Measurements from ENCODE around the gene KMT2C.

KMT2C gene

DNA sequence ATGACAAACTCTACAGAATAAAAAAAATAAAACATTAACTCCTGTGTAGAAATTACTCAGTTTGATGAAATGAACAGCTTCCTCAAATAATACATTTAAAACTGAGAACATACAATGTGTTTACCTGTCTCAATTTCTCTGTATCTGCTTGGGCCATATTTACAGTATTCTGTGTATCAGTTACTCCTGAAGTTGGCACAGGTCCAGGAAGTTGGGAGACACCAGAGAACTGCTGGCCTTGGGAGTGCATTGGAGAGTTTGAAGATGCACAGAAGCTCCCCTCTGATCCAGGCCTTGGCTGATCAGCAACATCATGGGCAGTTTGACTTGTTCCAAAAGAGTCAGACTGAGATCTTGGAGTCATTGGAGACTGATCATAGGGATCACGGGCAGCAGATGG, 255.2 kb downstream of the KMT2C start:
- DNase-seq, result no peak

DNA sequence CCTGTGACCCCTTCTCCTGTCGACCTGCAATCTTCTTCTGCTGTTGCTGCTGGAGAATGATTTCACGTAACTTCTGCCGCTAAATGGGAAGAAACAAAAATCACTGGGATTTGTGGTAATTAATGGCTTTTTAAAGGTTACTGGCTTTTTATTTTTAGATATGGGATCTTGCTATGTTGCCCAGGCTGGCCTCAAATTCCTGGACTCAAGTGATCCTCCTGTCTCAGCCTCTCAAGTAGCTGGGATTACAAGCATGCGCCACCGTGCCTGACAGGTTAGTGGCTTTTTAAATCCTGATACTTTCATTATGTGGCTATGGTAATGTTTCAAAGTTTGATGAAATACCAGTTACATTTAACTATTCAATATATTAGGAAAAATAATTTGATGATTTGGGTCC, 255.8 kb downstream of the KMT2C start:
- no peak for DNase-seq

DNA sequence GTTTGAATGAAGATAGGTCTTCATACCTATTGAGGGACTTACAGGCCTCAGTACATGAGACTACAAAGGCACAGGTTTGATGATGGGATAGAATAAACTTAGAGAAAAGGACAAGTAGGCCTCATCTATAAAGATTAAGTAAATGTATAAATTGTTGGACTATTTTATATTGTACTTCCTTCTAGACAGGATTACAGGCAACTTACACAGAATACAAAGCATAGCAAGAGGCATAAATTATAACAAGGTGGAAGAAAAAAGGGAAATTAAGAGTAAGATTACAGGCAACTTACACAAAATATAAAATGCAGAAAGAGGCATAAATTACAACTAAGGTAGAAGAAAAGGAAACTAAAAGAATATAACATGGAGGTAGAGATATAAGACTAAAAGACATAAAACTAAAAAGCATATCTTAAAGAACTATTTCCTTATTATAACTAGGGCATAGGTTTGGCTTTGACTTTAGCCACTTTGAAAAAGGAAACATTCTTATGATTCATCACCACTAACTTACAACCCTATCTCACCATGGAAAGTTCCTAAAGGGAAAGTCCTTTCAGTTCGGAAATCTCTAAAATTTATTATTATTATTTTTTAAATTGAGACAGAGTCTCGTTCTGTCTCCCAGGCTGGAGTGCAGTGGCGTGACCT, 257.3 kb downstream of the KMT2C start:
- DNase-seq, result no peak

DNA sequence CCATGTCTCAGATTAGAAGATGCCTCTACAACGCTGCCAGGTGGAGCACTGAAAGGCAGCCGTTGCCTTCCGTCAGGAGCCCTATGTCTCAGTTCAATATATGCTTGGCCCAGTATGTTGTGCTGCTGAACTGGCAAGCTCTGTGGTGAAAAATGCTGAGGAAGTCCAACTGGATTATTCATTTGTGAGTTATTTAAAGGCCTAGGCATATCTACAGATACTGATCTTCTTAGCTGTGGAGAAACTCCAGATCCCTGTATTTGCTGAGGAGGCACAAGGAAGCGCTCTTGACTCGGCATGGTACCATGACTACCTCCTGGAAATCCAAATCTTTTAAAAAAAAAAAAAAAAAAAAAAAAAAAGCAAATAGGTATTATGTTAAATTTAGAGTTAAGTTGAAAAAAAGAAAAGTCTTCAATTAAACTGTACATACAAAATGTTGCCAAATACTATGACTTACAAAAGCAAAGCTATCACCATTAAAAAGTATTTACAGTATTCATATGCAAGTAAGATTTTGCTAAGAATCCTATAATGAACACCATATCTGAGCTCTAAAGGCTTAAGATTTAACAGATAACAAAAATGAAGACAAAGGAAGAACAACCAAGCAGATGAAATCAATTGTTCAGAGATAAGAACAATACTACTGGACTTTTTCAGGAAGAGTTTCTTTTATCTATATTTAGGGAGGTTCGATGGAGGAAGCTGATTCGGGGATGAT, 258.0 kb downstream of the KMT2C start:
- no peak for DNase-seq

DNA sequence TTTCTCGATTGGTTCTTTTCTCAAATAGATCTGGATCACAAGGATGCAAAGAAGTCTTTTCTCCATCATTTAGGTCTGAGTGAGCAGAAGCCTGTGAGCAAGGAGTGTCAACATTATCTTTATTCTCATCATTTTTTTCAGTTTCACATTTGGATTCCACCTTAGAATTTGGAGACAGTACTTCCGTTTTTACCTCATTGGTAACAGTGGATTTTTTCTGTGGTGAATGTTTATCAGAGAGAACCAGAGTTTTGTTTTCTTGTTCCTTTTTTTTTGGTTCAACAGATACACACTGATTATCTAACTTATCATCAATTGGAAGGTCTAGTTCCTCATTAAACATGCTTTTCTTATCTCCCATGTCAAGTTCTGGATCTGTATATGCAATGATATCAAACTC, 259.0 kb downstream of the KMT2C start:
- DNase-seq, result no peak

DNA sequence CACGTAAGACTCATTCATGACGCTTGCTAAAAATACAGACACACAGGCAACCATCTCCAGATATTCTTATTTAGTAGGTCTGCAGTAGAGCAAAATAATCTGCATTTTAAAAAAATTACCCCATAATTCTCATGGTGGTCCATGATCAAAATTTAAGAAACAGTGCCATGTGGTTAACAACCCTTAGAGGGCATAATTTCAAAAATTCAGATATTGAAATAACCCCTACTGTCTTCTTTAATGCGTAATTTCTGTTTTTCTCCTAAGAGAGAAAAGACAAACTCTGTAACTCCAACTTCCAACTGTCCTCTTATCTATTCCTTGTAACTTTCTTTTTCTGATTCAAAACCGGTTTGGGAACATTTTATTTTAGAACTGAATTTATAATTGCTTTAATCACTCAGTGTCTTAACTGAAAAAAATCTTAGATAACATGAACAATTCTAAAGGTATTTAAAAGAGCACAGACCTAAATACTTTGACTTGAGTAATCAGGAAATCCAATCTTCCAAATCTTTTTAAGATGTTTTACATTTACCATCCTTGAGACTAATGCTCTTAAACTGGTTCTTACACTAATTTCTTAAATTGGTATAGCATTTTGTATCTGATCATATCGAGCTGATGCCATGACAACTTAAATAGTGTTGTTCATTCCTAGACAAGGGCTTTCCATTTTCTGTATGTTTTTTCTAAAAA, 262.3 kb downstream of the KMT2C start:
- no peak for DNase-seq

DNA sequence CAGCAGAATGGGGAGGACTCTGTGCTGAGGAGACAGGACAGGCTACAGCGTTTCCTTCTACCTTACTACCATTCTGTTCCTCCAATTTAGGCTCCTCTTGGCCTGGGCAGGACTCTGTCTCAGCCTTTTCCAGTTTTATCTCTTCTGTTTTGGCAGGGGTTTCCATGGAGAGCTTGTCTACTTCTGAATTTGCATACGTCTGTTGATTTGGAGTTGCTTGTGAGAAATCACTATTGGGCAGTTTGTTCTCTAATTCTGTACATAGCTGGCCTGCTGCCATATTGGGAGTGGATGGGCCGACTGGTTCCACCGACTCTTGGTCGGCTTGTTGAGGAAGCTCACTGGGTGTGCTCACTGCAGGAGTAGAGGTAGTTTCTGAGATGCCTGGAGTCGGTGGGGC, 273.5 kb downstream of the KMT2C start:
- no peak for DNase-seq

DNA sequence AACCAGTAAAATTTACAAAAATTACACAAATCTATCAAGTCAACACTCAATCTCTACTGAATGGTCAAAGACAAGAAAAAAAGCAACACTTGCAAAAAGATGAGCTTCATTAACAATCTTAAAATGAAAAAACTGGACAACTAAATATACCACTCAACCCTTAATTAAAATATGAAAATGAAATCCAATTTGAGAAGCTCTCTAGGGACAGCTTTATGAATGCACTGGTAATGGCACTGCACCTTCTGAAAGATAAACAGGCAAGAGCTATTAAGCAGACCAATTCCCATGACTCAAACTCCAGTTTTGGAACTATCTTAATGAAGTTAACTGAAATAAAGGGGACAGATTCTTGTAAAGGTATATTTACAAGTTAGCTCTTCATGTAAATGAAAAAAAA, 274.6 kb downstream of the KMT2C start:
- no peak for DNase-seq

DNA sequence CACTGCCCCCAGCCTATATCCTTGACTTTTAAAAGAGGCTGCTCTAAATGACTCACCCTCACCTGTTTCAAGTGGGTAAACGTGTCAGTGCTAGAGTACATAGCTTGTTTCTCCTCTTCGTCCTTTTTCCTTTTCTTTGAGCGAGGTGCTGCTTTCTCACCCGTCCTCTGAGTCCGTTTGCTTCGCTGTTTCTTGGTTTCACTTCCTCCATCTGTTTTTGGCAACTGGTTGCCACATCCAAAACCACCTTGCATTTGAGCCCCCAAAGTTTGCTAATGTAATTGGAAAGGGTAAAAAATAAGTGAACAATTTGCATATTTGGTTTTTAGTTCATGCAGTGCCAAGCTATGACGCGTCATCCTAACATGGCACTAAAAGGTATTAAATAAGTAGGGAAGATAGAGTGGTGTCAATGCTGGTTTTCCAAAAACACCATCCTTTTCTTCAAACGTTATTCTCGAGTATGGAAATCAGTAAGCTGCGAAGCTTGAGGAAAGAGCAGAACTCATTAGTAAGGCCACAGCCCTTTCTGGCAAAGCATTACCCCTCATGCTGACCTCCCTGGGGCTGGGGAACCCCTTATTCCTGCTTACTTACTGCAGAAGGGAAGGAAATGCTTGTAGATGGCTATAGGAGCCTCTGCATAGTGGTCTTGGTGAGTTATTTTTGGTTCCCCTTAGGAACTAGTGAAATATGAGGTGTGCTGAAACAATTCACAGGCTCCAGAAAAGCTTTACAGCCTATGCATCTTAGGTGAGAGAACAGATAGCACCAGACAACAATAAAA, 276.8 kb downstream of the KMT2C start:
- DNase-seq, result peak in 1 of 2 donors; percentile 49

DNA sequence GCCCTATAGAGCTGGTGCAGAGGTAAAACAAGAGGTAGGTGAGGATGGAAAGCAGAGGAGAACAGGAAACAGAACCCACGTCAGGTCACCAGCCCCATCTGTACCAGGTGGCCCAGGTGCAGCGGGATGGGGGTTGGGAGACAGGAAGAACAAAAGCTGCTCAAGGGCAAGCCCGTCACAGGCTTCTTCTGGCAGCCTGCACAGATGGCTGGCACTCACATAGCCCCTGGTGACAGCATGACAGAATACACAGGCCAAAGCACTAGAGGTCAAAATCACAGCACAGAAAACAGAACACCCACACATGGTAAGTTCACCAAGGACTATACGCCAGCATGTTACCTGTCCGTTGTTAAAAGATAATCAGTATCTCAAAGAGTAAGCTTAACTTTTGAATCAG, 283.5 kb downstream of the KMT2C start:
- no peak for DNase-seq

DNA sequence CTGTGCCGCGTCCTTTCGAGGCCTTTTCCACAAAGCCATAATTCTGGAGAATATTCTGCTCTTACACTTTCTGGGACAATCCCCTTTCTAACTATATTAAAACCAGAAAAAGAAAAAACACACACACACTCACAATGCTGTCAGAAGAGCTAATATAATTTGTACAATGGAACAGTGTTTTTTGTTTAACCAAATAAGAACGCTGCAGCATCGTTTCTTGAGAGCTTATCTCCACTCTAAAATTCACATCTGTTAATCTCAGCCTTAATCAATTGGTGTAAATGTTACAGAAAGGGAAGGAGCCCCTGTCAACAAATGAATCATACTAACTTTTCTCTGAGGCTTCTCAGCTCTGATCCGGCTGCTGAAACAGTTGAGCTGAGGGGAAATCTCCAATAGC, 286.4 kb downstream of the KMT2C start:
- DNase-seq, result no peak

DNA sequence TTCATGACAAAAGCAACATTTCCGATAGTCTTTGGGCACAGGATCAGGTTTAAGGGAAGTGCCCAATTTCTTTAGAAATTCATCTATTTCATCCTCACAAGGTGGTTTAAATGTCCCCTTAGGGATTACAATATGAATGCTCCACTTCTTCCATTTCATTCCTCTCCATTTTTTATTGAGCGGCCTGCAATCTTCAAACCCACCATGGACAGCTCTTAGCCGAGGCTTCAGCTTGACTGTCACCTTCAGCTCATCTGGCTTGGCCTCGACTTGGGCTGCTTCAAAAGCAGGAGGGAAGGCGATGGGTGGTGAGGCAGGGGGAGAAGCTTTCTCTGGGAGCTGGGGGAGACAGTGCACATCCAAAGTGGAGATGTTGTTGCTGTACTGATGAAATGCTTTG, 287.1 kb downstream of the KMT2C start:
- no peak for DNase-seq

DNA sequence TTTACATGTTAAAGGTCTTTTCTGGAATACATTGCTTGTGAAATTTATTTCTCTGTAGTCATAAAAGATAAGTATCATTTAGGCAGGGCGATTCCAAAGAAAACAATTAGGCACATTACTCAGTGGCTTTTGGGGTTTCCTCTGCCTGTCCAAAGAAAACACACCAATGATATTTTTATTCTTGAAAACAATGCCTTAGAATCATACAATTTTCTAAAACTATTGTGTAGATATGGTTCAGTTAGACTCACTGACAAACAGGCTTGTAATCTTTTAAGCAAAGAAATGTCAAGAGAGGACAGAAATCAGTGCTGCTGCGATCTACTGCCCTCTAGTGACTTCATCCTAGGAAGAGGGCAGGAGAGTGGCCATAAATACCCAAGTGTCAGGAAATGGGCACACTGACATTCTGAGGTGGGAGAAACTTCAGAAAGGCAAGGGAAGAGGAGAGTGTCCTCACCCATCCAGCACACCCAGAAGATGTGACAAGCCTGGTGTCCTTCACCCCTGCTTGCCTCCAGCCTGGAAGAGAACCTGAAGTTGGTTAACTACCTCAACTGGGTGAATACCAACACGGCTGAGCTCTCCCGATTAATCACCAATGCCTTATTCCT, 289.8 kb downstream of the KMT2C start:
- peak; percentile 28 to 51 for DNase-seq

DNA sequence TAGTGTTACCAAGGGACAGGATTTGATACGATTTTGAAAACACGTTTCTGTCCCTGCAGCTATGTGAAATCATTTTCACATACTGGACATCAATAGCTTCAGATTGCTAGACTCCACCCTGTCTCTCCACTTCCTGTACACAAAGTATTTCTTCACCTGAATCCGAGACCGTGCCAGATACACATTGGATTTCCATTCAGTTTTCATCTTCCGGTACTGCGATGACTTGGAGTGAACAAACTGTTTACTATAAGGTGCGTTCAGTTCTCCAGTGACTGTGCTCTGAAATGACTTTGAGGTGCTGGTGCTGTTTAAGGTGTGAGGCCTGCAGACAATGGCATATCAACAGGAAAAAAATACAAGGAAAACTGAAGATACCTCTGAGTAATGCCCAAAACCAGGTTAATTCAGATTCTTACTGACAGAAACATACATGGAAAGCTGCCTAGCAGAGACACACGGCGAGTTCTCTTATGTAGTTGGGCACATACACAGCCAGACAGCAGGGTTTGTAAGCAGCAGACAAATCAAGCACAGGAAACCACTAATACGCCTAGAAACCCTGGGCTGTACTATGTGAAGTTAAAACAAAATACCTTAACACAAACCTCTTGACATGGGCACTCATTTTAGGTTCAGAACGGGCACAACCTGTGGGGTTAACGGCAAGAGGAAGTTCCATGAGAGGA, 291.1 kb downstream of the KMT2C start:
- peak in 1 of 2 donors; percentile 35 for DNase-seq

DNA sequence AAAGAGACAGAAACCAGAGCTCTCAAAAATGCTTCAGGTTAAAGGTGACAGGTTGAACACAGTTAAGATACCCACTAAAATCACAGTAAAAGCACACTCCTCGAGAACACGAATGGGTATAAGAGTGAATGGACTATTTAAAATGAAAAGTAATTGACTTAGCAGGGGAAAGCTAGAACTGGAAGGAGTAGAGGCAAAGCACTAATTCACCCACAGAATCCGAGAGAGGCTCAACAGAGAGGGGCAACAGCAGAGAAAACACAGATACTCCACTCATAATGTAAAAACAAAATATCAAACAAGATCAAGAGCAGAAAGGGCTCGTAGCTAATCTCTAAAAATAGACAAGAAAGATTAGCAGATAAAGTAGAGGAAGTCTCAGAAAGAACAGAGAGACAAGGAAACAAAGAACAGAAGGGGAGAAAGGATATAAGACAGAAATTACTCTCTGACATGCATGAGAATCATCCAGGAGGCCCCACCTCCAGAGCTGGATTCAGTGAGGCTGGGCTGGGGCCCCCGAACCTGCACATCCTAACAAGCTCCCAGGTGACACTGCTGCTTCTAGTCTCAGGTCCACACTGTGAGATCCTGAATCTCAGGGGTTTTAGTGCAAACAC, 292.7 kb downstream of the KMT2C start:
- no peak for DNase-seq

DNA sequence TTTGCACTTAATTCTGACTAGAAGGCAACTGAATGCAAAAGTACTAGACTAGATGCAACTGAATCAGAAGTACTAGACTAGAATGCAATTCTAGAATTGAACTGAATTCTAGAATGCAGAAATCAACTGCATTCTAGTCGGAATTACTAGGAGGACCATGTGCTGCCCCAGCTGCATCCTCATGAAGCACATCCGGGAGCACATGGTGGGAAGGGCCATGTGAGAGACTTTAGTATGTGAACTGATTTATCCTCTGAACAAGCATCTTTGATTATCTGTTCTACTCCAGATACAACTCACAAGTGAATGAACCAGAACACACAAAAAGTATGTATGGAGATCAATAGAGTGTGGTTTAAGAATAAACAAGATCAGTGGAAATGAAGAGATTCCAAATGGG, 295.2 kb downstream of the KMT2C start:
- no peak for DNase-seq

DNA sequence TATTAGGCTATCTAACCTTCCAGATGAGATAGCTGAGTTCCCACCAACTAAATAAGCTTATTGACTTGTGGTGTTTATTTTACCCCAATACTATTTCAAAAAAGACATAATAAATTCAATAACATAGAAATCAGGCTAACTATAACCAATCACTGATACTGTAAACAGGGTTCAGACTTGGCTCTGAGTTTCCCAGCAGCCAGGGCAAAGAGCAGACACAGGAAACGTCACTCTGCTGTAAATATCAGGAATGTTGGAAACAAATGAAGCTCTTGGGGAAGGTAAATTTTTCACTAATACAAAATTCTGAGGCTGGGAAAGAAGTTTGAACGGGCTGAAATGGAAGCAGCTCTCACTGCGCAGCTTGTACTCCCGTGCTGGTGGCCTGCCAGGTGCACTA, 295.7 kb downstream of the KMT2C start:
- no peak for DNase-seq

DNA sequence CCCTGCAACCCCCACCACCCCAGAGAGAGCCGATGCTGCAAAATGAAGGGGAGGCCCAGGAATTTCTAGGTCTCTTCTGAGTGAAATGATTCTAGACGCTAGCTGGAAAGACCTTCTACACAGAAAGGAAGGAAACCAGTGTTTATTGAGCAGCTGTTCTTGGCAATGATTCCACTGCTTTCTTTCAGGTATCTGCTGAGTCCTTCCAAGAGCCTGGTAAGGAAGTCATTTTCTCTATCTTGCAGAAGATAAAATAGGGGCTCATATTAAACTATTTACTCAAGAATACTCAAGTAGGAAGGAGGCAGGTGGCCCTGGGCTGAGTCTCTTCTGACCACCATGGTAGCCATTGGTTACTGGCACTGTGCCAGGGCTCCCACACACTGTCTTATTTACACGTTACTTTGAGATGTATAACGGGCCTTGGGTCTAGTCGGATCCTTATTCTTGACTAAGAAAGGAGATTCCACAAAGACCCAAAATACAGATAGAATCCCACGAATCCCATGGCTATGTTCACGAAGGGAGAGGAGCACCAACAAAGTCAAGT, 298.3 kb downstream of the KMT2C start:
- DNase-seq, result no peak

DNA sequence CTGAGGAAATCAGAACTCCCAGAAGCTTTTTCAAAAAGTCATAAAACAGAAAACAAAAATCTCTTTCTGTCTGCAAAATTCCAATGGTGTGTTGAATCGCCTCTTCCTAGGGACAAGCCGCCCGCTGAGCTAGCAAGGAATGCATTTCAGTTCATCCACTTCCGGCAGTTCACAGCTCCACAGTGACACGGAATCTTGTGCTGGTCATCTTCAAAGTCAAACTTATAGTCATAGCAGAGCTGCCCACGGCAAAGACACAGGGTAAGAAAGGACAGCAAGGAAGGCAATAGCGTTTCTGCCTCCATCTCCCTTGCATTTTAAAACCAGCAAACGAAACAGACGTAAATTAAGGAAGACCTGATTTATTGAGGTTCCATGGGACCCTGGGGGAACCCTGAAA, 299.1 kb downstream of the KMT2C start:
- DNase-seq, result no peak

DNA sequence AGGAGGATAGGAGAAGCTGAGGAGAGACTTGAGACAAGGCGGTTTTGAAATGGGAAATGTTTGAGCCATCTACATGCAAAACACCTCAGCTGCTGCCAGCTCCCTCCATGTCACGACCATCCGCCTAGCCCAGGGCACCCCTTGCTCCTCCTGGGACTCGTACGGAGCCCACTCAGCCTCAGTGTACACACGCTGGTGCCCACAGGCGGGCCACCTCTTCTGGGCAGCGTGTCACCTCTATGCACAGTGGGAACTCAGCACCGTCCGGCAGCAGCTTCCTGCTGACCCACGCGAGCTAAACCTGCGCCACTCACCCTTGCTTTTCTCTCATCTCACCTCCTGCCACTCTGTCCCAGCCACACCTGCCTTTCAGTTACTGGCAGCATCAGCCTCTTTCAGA, 302.0 kb downstream of the KMT2C start:
- DNase-seq, result no peak

DNA sequence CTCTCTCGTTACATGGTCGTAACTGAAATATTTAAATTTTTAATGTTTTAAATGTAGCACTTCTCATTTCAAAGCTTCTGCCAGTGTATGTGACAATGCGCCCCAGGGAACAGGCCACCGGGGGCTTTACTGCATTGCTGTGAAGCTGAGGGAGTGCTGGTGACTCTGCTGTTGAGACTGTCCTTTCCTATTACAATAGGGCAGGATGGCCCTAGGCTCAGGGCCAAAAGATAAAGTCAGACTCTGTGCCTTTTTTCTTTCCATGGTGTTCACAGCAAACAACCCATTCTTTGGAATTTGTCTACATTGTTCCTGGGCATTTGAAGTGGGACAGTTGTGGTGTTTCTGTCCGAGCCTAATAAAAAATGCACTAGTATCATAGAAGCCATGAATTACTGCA, 303.0 kb downstream of the KMT2C start:
- no peak for DNase-seq

Data from CD4-positive, alpha-beta T cell treated with Interleukin-4 for 1 hour (primary cell).